ENCODE measurements around the gene LEF1.

Gene LEF1

GRCh38 chr4:108193886-108194672 lies 25.3 kb upstream of the LEF1 start:
- no peak for DNase-seq (ENCODE audit: low spot score)
- TF ChIP-seq, protein P1, sequence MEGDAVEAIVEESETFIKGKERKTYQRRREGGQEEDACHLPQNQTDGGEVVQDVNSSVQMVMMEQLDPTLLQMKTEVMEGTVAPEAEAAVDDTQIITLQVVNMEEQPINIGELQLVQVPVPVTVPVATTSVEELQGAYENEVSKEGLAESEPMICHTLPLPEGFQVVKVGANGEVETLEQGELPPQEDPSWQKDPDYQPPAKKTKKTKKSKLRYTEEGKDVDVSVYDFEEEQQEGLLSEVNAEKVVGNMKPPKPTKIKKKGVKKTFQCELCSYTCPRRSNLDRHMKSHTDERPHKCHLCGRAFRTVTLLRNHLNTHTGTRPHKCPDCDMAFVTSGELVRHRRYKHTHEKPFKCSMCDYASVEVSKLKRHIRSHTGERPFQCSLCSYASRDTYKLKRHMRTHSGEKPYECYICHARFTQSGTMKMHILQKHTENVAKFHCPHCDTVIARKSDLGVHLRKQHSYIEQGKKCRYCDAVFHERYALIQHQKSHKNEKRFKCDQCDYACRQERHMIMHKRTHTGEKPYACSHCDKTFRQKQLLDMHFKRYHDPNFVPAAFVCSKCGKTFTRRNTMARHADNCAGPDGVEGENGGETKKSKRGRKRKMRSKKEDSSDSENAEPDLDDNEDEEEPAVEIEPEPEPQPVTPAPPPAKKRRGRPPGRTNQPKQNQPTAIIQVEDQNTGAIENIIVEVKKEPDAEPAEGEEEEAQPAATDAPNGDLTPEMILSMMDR (IDR thresholded peaks at IDR 0.05; ENCODE audit: borderline replicate concordance, control extremely low read depth, extremely low read depth, insufficient read depth, missing control alignments) = no peak
- in situ Hi-C loops (cut with MboI; ENCODE audit: low sequenced_read_pairs, unreplicated experiment) = no loop called here

- in situ Hi-C loops (cut with MboI; ENCODE audit: low sequenced_read_pairs, unreplicated experiment) = no loop called here
- TF ChIP-seq, protein P1 (IDR thresholded peaks at IDR 0.05; ENCODE audit: borderline replicate concordance, control extremely low read depth, extremely low read depth, insufficient read depth, missing control alignments) = no peak
- DNase-seq (ENCODE audit: low spot score) = no peak
Measured at GRCh38 chr4:108192935-108193334, 24.2 kb upstream of the LEF1 start.

DNA sequence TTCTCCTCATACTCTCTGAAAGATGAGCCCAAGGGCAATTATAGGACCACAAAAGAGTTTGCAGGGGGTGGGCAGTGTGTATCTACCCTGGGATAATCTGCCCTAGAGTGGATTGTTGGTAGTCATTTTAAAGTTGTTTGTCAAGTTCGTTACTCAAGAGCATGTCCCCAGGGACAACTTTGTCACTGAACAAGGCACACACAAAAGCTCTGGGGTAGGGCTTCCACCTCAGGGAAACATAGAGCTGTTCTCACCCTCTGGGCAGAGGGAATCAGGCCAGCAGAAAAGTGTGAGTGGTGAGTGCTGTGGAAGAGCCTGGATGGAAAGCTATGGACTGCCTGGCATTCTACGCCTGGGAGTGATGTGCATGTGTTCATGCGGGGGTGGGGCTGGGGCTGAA lies 23.3 kb upstream of the LEF1 start:
- in situ Hi-C loops (cut with MboI; ENCODE audit: low sequenced_read_pairs, unreplicated experiment) = no loop called here
- no peak for DNase-seq (ENCODE audit: low spot score)
- TF ChIP-seq, protein P1 (IDR thresholded peaks at IDR 0.05; ENCODE audit: borderline replicate concordance, control extremely low read depth, extremely low read depth, insufficient read depth, missing control alignments) = no peak

- DNase-seq (ENCODE audit: low spot score) = no peak
- TF ChIP-seq, protein P1 (IDR thresholded peaks at IDR 0.05; ENCODE audit: borderline replicate concordance, control extremely low read depth, extremely low read depth, insufficient read depth, missing control alignments) = no peak
- in situ Hi-C loops (cut with MboI; ENCODE audit: low sequenced_read_pairs, unreplicated experiment) = no loop called here
Measured at GRCh38 chr4:108191269-108191914, 22.7 kb upstream of the LEF1 start.

GRCh38 chr4:108188770-108189169 lies 20.0 kb upstream of the LEF1 start:
- in situ Hi-C loops (cut with MboI; ENCODE audit: low sequenced_read_pairs, unreplicated experiment) = no loop called here
- DNase-seq (ENCODE audit: low spot score) = no peak
- TF ChIP-seq, protein P1 (IDR thresholded peaks at IDR 0.05; ENCODE audit: borderline replicate concordance, control extremely low read depth, extremely low read depth, insufficient read depth, missing control alignments) = no peak

GRCh38 chr4:108185252-108185651 lies 16.5 kb upstream of the LEF1 start:
- TF ChIP-seq, protein P1 (IDR thresholded peaks at IDR 0.05; ENCODE audit: borderline replicate concordance, control extremely low read depth, extremely low read depth, insufficient read depth, missing control alignments) = no peak
- in situ Hi-C loops (cut with MboI; ENCODE audit: low sequenced_read_pairs, unreplicated experiment) = no loop called here

More at GRCh38 chr4:108185252-108185651, 16.5 kb upstream of the LEF1 start:
- DNase-seq (ENCODE audit: low spot score) = no peak
